CD14-positive monocyte (primary cell): ENCODE measurements around the gene SPACA5B. TPM values are rescaled to one million over a fixed set of nuclear protein-coding genes. Genes with fewer than 3 reads are reported as not detected.
"Not testable (repeated sequence)": the region's sequence is repeated elsewhere in the genome, so short reads cannot be mapped to it uniquely, and the experiment has no call there.

ENCODE experiments used
- DNase-seq, 3 donors: peaks; one replicate each; pipeline ENCODE4 v3.0.0-alpha.2; 2011 to 2022
- H2AFZ ChIP-seq: 2 replicates; pipeline ENCODE4 v1.6.0; 2012; ENCODE audit warnings: mild to moderate bottlenecking, low read depth, low read length, inconsistent platforms; ENCODE audit not compliant: insufficient read depth, poor library complexity, severe bottlenecking
- H3K27ac ChIP-seq, 2 donors: 1 replicate in 1 of 2; 2 replicates in 1 of 2; pipeline ENCODE4 v1.5.1; 2012 to 2013; ENCODE audit warnings: low read length in 2 of 2, control low read depth in 1 of 2, inconsistent platforms in 1 of 2, low read depth in 1 of 2, mild to moderate bottlenecking in 1 of 2
- H3K27me3 ChIP-seq, 2 donors: one replicate each; pipeline versions ENCODE4 v1.6.0 to v1.6.1; 2011 to 2013; ENCODE audit warnings: low read length in 2 of 2; ENCODE audit not compliant: control insufficient read depth in 2 of 2, insufficient read depth in 2 of 2
- H3K36me3 ChIP-seq, 2 donors: replicated peaks in 1 of 2; 1 replicate in 1 of 2; 2 replicates in 1 of 2; pipeline versions ENCODE4 v1.5.1 to v1.6.1; 2012 to 2013; ENCODE audit warnings: low read length in 2 of 2, control low read depth in 1 of 2, inconsistent platforms in 1 of 2, mild to moderate bottlenecking in 1 of 2; ENCODE audit not compliant: insufficient read depth in 2 of 2, control insufficient read depth in 1 of 2
- H3K4me1 ChIP-seq, 2 donors: 1 replicate in 1 of 2; 2 replicates in 1 of 2; pipeline versions ENCODE4 v1.5.1 to v1.6.1; 2012 to 2013; ENCODE audit warnings: low read length in 2 of 2, control low read depth in 1 of 2, inconsistent platforms in 1 of 2, mild to moderate bottlenecking in 1 of 2, moderate library complexity in 1 of 2; ENCODE audit not compliant: insufficient read depth in 2 of 2, control insufficient read depth in 1 of 2
- H3K4me2 ChIP-seq: replicated peaks from 2 replicates; pipeline ENCODE3; 2012; ENCODE audit warnings: low read length, moderate library complexity, mild to moderate bottlenecking; ENCODE audit not compliant: poor library complexity, severe bottlenecking; ENCODE audit errors: extremely low read depth
- H3K4me3 ChIP-seq, 3 experiments: fragments of 200-600 bp in 1 of 3; sonication (generic) in 1 of 3; replicated peaks in 1 of 3; 1 replicate in 2 of 3; 2 replicates in 1 of 3; pipeline ENCODE4 v1.5.1; 2011 to 2013; ENCODE audit warnings: low read length in 3 of 3, mild to moderate bottlenecking in 3 of 3, control low read depth in 2 of 3, low read depth in 2 of 3, inconsistent platforms in 1 of 3, moderate library complexity in 1 of 3
- H3K79me2 ChIP-seq: 2 replicates; pipeline ENCODE4 v1.6.0; 2012; ENCODE audit warnings: mild to moderate bottlenecking, control low read depth, inconsistent platforms, low read length, moderate library complexity; ENCODE audit not compliant: insufficient read depth
- H3K9ac ChIP-seq: 2 replicates; pipeline ENCODE4 v1.6.0; 2017; ENCODE audit warnings: low read length, mild to moderate bottlenecking; ENCODE audit not compliant: insufficient read depth, poor library complexity, severe bottlenecking
- H3K9me3 ChIP-seq, 2 donors: replicated peaks in 1 of 2; 1 replicate in 1 of 2; 2 replicates in 1 of 2; pipeline versions ENCODE4 v1.5.1 to v1.6.1; 2012 to 2013; ENCODE audit warnings: low read length in 2 of 2, control low read depth in 1 of 2; ENCODE audit not compliant: control insufficient read depth in 1 of 2, insufficient read depth in 1 of 2
- H4K20me1 ChIP-seq: 2 replicates; pipeline ENCODE4 v1.6.0; 2012; ENCODE audit warnings: mild to moderate bottlenecking, low read length, control low read depth, moderate library complexity; ENCODE audit not compliant: insufficient read depth
- H3K27ac Mint-ChIP-seq, 7 donors: one replicate each; pipeline ENCODE4 v1.8.0; 2020; ENCODE audit warnings: mild to moderate bottlenecking in 7 of 7, mixed read lengths in 7 of 7, moderate library complexity in 6 of 7, inconsistent platforms in 2 of 7
- H3K27me3 Mint-ChIP-seq, 3 donors: one replicate each; pipeline ENCODE4 v1.8.0; 2021 to 2022; ENCODE audit warnings: low read depth in 3 of 3, mild to moderate bottlenecking in 3 of 3, mixed read lengths in 3 of 3, moderate library complexity in 3 of 3, inconsistent platforms in 1 of 3
- H3K36me3 Mint-ChIP-seq, 2 donors: one replicate each; pipeline ENCODE4 v1.8.0; 2020; ENCODE audit warnings: mixed read lengths in 2 of 2, inconsistent platforms in 1 of 2, mild to moderate bottlenecking in 1 of 2
- H3K4me1 Mint-ChIP-seq: one replicate; pipeline ENCODE4 v1.8.0; 2020; ENCODE audit warnings: mild to moderate bottlenecking, mixed read lengths
- H3K4me3 Mint-ChIP-seq, 2 donors: one replicate each; pipeline ENCODE4 v1.8.0; 2020; ENCODE audit warnings: mild to moderate bottlenecking in 2 of 2, mixed read lengths in 2 of 2, moderate library complexity in 1 of 2
- H3K9me3 Mint-ChIP-seq, 7 donors: one replicate each; pipeline ENCODE4 v1.8.0; 2020 to 2022; ENCODE audit warnings: mixed read lengths in 7 of 7, mild to moderate bottlenecking in 6 of 7, moderate library complexity in 6 of 7, inconsistent platforms in 2 of 7
- WGBS: methylation state at CpG from one replicate; pipeline ENCODE4 v1.1.5; 2013; ENCODE audit warnings: missing lambda C conversion rate; ENCODE audit not compliant: insufficient coverage; 5-methylcytosine and 5-hydroxymethylcytosine counted together
- intact Hi-C, 2 donors: fragments of 100-400 bp; cut with micrococcal nuclease; formaldehyde crosslinking; loops; one replicate each; pipeline versions ENCODE4 v1.15.0 to v1.15.1; 2023
- polyA plus RNA-seq, 3 donors: library from polyadenylated mRNA; depleted of rRNA in 1 of 3; unstranded in 2 of 3; stranded (reverse) in 1 of 3; fragments of 300-500 nt in 2 of 3; fragments of >200 nt in 1 of 3; fragmentation: Illumina TruSeq in 2 of 3; gene quantifications; 1 replicate in 2 of 3; 2 replicates in 1 of 3; pipeline ENCODE4 v1.2.3, GENCODE V29; 2012 to 2021
- TF ChIP-seq, protein P1 (sequence below): fragments of 200-600 bp; IDR thresholded peaks from one replicate; pipeline ENCODE4 v1.8.0; 2022; ENCODE audit warnings: antibody characterized with exemption, mild to moderate bottlenecking

SPACA5B gene
- polyA plus RNA-seq, 3 donors = not detected

- Histone ChIP-seq H3K9ac (no peak overlapping the region), H3K27me3 (no peaks in the 10 kb centered on the region), H3K4me3 (no peak overlapping the region), H3K27ac (no peak overlapping the region), H3K36me3 (no peaks in the 10 kb centered on the region), H4K20me1 (no peaks in the 10 kb centered on the region), H3K4me1 (no peaks in the 10 kb centered on the region), H3K9me3 (no peaks in the 10 kb centered on the region), H3K79me2 (no peaks in the 10 kb centered on the region), H2AFZ (no peak overlapping the region), H3K4me2 (no peak overlapping the region)
- intact Hi-C loops = no loop called here
- no peaks in the 10 kb centered on the region for H3K36me3 Mint-ChIP-seq
- peaks cover 0 to 1% (median 0%) of the 10 kb centered on the region in 3 donors for H3K27me3 Mint-ChIP-seq
- WGBS = no CpG with 5 or more reads among the region's 5 CpGs
- TF ChIP-seq, protein P1, sequence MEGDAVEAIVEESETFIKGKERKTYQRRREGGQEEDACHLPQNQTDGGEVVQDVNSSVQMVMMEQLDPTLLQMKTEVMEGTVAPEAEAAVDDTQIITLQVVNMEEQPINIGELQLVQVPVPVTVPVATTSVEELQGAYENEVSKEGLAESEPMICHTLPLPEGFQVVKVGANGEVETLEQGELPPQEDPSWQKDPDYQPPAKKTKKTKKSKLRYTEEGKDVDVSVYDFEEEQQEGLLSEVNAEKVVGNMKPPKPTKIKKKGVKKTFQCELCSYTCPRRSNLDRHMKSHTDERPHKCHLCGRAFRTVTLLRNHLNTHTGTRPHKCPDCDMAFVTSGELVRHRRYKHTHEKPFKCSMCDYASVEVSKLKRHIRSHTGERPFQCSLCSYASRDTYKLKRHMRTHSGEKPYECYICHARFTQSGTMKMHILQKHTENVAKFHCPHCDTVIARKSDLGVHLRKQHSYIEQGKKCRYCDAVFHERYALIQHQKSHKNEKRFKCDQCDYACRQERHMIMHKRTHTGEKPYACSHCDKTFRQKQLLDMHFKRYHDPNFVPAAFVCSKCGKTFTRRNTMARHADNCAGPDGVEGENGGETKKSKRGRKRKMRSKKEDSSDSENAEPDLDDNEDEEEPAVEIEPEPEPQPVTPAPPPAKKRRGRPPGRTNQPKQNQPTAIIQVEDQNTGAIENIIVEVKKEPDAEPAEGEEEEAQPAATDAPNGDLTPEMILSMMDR = no peak
- no peaks in the 10 kb centered on the region for H3K4me1 Mint-ChIP-seq
- H3K4me3 Mint-ChIP-seq = no peak overlapping the region
- peaks cover 0 to 3% (median 0%) of the 10 kb centered on the region in 7 donors for H3K9me3 Mint-ChIP-seq
- no peak overlapping the region for H3K27ac Mint-ChIP-seq
- no peak for DNase-seq
These were observed 40.3 kb upstream of the SPACA5B start for GRCh38 chrX:48090123-48090522.

DNA sequence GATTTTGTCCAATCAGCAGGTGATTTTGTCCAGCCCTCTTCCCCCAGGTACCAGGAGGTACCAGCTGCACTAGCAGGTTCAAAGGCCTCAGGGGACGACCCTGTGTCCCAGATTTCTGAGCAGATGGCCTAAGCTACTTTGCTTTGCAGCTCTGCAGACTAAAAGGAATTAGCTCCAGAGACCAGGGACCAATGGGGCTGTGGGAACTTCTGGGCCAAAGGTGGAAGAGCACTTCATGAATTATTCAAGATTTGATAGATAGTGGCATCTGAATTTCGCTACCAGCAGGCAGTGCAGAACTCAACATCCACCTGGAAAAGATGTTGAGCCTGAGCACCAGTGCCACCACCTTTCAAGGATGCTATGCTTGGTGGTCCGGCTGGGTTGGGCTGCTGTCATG lies 37.9 kb upstream of the SPACA5B start:
- H3K27me3 ChIP-seq, H2AFZ ChIP-seq, H3K27me3 Mint-ChIP-seq, H3K27ac ChIP-seq, H3K79me2 ChIP-seq, intact Hi-C loops, H3K4me1 ChIP-seq, H3K9me3 Mint-ChIP-seq, H3K36me3 ChIP-seq, H4K20me1 ChIP-seq, DNase-seq, H3K9me3 ChIP-seq, H3K27ac Mint-ChIP-seq, H3K4me2 ChIP-seq, H3K9ac ChIP-seq, H3K36me3 Mint-ChIP-seq, H3K4me3 ChIP-seq, H3K4me3 Mint-ChIP-seq, H3K4me1 Mint-ChIP-seq: not testable (repeated sequence)
- WGBS = no CpG with 5 or more reads among the region's 3 CpGs
